ENCODE results near the gene PHF2. TPM values are rescaled to one million over a fixed set of nuclear protein-coding genes. Genes with fewer than 3 reads are reported as not detected.

PHF2 gene
- polyA plus RNA-seq, 1 experiment = 8.8 TPM

DNA sequence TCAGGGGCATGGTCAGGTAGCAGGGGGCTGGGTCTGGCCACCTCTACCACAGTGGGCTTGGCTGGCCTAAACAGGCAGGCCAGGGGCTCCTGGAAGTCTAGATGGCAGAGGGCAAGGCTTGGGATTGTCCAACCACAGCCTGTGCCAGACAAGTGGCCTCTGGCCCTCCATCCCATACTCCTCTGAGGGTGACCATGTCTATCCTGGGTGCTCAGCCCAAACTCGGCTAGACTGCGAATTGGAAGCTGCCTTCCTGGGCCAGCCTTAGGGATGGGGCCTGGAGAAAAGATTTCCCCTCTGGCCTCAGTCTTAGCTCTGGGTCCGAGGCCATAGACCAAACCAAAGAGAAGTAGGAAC, 110.5 kb downstream of the PHF2 start:
- no peak overlapping the region for H3K27ac ChIP-seq (ENCODE audit: low read depth, low read length)
- CTCF ChIA-PET = interaction anchor here (0.6 to 2.0 kb wide), 3 partner anchors 173 to 315 kb away, joined by 3 to 8 read pairs (median 4); no protein-coding TSS in a partner anchor
- POLR2A ChIA-PET = no interaction called here
- H3K9me3 ChIP-seq (ENCODE audit: control insufficient read depth, insufficient read depth, low read length) = no peaks in the 10 kb centered on the region
- H3K27me3 ChIP-seq (ENCODE audit: control insufficient read depth, insufficient read depth, low read length) = no peaks in the 10 kb centered on the region
- TF ChIP-seq, protein P1, sequence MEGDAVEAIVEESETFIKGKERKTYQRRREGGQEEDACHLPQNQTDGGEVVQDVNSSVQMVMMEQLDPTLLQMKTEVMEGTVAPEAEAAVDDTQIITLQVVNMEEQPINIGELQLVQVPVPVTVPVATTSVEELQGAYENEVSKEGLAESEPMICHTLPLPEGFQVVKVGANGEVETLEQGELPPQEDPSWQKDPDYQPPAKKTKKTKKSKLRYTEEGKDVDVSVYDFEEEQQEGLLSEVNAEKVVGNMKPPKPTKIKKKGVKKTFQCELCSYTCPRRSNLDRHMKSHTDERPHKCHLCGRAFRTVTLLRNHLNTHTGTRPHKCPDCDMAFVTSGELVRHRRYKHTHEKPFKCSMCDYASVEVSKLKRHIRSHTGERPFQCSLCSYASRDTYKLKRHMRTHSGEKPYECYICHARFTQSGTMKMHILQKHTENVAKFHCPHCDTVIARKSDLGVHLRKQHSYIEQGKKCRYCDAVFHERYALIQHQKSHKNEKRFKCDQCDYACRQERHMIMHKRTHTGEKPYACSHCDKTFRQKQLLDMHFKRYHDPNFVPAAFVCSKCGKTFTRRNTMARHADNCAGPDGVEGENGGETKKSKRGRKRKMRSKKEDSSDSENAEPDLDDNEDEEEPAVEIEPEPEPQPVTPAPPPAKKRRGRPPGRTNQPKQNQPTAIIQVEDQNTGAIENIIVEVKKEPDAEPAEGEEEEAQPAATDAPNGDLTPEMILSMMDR (IDR thresholded peaks at IDR 0.05; ENCODE audit: low read depth, low read length) = no peak
- H3K4me3 ChIP-seq (ENCODE audit: low read depth, low read length) = no peak overlapping the region
- no peak for DNase-seq (ENCODE audit: low read depth, low spot score)

DNA sequence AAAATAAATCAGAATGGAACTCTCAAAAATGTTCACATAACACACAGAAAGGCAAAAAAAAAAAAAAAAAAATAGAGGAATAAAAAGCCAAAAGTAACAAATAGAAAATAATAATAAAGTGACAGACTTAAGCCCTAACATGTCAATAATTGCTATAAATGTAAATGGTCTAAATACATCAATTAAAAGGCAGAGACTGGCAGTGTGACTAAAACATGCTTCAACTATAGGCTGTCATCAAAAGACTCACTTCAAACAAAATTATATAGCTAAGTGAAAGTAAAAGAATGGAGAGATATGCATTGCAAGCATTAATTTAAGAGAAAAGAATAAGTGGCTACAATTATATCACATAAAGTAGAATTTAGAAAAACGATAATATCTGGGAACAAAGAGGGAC, 114.2 kb downstream of the PHF2 start:
- TF ChIP-seq, protein P1 (IDR thresholded peaks at IDR 0.05; ENCODE audit: low read depth, low read length) = no peak
- H3K4me3 ChIP-seq (ENCODE audit: low read depth, low read length) = no peak overlapping the region
- no peak for DNase-seq (ENCODE audit: low read depth, low spot score)
- no peaks in the 10 kb centered on the region for H3K9me3 ChIP-seq (ENCODE audit: control insufficient read depth, insufficient read depth, low read length)
- no peak overlapping the region for H3K27ac ChIP-seq (ENCODE audit: low read depth, low read length)
- ChIA-PET CTCF (interaction anchor here (1.5 to 1.6 kb wide), 2 partner anchors 9 to 137 kb away, joined by 4 to 5 read pairs; no protein-coding TSS in a partner anchor), POLR2A (no interaction called here)
- peaks cover 3% of the 10 kb centered on the region for H3K27me3 ChIP-seq (ENCODE audit: control insufficient read depth, insufficient read depth, low read length)

DNA sequence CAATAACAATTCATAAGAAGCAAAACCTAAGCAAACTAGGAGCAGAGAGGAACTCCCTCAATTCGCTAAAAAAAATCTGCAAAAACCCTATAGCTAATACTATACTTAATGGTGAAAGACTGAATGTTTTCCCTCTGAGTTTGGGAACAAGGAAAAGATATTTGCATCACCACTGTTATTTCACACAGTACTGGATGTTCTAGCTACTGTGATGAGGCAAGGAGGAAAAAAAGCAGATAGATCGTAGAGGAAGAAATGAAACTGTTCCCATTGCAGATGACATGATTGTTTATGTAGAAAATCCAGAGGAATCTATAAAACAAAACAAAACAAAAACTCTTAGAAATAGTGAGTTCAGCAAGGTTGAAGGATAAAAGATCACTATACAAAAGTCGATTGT, 116.7 kb downstream of the PHF2 start:
- no peak for DNase-seq (ENCODE audit: low read depth, low spot score)
- ChIA-PET POLR2A (no interaction called here), CTCF (interaction anchor here (0.7 kb wide), 1 partner anchor 12 kb away, joined by 4 read pairs; no protein-coding TSS in a partner anchor)
- H3K4me3 ChIP-seq (ENCODE audit: low read depth, low read length) = no peak overlapping the region
- peaks cover 3% of the 10 kb centered on the region for H3K27me3 ChIP-seq (ENCODE audit: control insufficient read depth, insufficient read depth, low read length)
- TF ChIP-seq, protein P1 (IDR thresholded peaks at IDR 0.05; ENCODE audit: low read depth, low read length) = no peak
- peaks cover 2% of the 10 kb centered on the region; the same call in 1 of the 2 replicates for H3K9me3 ChIP-seq (ENCODE audit: control insufficient read depth, insufficient read depth, low read length)
- H3K27ac ChIP-seq (ENCODE audit: low read depth, low read length) = no peak overlapping the region

DNA sequence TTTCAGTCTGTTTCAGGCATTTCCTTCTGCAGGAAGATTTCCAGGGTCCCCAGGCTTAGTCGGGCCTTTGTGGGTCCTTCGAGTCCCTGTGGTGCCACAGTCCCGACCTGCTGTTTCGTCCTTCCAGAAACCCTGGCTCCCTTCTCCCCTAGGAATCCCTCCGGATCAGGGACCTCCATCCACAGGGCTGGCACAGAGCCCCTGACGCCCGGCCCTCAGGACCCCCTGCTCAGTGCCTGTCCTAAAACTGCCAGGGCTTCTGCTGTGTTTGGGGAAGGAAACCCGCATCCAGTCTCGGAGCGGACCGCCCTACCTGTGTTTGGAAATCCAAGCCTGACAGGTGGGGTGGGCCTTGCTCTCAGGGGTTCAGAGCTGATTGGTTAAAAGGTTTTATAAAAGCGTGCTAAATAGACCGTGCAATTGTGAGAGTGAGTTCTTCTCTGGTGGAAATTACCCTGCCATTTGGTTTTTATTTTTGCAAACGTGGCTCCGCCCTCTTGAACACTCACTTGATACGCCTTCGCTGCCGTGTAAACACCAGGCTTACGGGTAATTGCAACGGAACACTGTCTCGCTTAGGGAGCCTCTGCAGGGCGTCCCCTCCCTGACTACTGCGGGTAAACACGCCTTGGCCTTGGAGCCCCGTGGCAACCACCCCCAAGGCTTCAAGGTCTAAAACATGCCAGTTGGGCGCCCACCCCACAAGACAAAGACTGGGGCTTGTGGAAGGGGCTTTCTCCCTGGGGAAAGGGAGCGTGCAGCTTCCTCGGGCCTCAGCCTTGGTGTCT, 121.2 kb downstream of the PHF2 start:
- Histone ChIP-seq H3K27me3 (ENCODE audit: control insufficient read depth, insufficient read depth, low read length) (peaks cover 3% of the 10 kb centered on the region), H3K4me3 (ENCODE audit: low read depth, low read length) (no peak overlapping the region), H3K9me3 (ENCODE audit: control insufficient read depth, insufficient read depth, low read length) (peaks cover 17% of the 10 kb centered on the region), H3K27ac (ENCODE audit: low read depth, low read length) (no peak overlapping the region)
- TF ChIP-seq, protein P1 (IDR thresholded peaks at IDR 0.05; ENCODE audit: low read depth, low read length) = no peak
- POLR2A ChIA-PET = no interaction called here
- no peak for DNase-seq (ENCODE audit: low read depth, low spot score)
- CTCF ChIA-PET = no interaction called here

DNA sequence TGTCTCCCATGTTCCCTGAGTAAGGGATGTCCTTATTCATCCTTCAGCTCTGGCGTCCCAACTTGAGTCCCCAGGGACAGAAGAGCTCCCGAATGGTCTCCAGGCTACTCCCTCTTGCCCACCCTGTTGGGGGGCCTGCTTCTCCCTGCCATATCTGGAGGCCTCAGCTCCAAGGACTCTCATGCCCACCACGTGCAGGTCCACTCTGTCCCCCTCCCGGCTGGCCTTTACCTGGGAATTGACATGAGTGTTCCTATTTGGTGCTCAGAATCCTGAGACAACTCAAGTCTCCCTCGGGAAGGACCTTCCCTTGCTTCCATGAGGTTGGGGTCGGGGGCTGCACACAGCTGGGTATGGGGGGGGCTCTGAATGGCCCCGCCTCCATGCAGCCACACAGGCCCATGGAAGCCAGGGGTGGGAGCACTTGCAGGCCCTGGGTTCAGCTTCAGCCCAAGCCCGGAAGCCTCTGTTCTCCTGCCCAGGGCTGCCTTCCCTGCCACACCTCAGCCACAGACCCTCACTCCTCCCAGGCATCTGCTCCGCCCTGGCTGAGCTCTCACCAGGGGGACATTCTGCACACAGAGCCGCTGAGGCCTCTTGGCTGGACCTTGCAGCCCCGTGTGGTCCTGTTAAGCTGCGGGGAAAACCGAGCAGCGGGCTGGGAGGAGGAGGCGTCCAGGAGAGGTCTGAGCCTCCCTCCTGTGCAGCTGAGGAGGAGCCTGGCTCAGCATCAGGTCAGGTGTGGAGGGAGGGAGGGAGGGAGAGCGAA, 121.9 kb downstream of the PHF2 start:
- Histone ChIP-seq H3K9me3 (ENCODE audit: control insufficient read depth, insufficient read depth, low read length) (peaks cover 17% of the 10 kb centered on the region), H3K27me3 (ENCODE audit: control insufficient read depth, insufficient read depth, low read length) (peaks cover 3% of the 10 kb centered on the region), H3K4me3 (ENCODE audit: low read depth, low read length) (no peak overlapping the region), H3K27ac (ENCODE audit: low read depth, low read length) (no peak overlapping the region)
- TF ChIP-seq, protein P1 (IDR thresholded peaks at IDR 0.05; ENCODE audit: low read depth, low read length) = no peak
- DNase-seq (ENCODE audit: low read depth, low spot score) = no peak
- ChIA-PET POLR2A (no interaction called here), CTCF (no interaction called here)

Measured in AG04450 (cell line).